K562 (cell line): ENCODE measurements around the gene RAB32. TPM values are rescaled to one million over a fixed set of nuclear protein-coding genes. Genes with fewer than 3 reads are reported as not detected.

ENCODE experiments used
- ATAC-seq: fragments of 200-7000 bp; cut with Tn5 transposase; 3 replicates; pipeline ENCODE4 v1.9.1; 2020; ENCODE audit warnings: moderate library complexity
- BruUV-seq: library from RNA; stranded (reverse); fragments of 400-500 nt; replicated peaks from 2 replicates; lab custom pipeline; 2021; lab: Mats Ljungman, UMichigan
- CTCF ChIA-PET: fragments of 300-600 bp; formaldehyde crosslinking; extraction: SDS; loops from one replicate; lab custom pipeline; 2021; ENCODE audit warnings: low intra/inter-chr PET ratio; lab: Yijun Ruan, JAX
- POLR2A ChIA-PET: fragments of 300-600, 350-650 bp; sonication (Branson Sonifier 250); formaldehyde crosslinking; extraction: SDS; loops from one replicate; lab custom pipeline; 2021; ENCODE audit warnings: antibody characterized with exemption, inconsistent platforms; lab: Yijun Ruan, JAX
- DNase-seq, 4 experiments: peaks; one replicate each; pipeline versions ENCODE4 v3.0.0 to v3.0.0-alpha.2; 2011 to 2018; ENCODE audit warnings: low spot score in 3 of 4, mixed read lengths in 3 of 4; ENCODE audit errors: extremely low read depth in 1 of 4
- FAIRE-seq: peaks from 2 replicates; lab custom pipeline; 2011; peaks lifted over from hg19 to GRCh38; lab: Jason Lieb, UNC
- H2AFZ ChIP-seq: 2 replicates; pipeline ENCODE4 v1.6.0; 2011; ENCODE audit warnings: low read depth, low read length, control low read depth, inconsistent platforms
- H3K27ac ChIP-seq: fragments of 200-600 bp; 3 replicates; pipeline ENCODE4 v1.8.0; 2011; ENCODE audit warnings: low read depth, mild to moderate bottlenecking, control low read depth, inconsistent platforms, low read length, moderate library complexity, mixed read lengths; ENCODE audit errors: extremely low read depth
- H3K27me3 ChIP-seq, 2 experiments: fragments of 300-600 bp in 1 of 2; 2 replicates in 1 of 2; 3 replicates in 1 of 2; pipeline versions ENCODE4 v1.6.0 to v1.8.0; 2011; ENCODE audit warnings: inconsistent platforms in 2 of 2, low read length in 2 of 2, mild to moderate bottlenecking in 1 of 2, mixed read lengths in 1 of 2, moderate library complexity in 1 of 2; ENCODE audit not compliant: control insufficient read depth in 2 of 2, insufficient read depth in 2 of 2
- H3K36me3 ChIP-seq: fragments of 300-600 bp; 3 replicates; pipeline ENCODE4 v1.8.0; 2011; ENCODE audit warnings: mild to moderate bottlenecking, low read length, inconsistent platforms; ENCODE audit not compliant: control insufficient read depth, insufficient read depth
- H3K4me1 ChIP-seq, 2 experiments: fragments of 200-600 bp in 1 of 2; replicated peaks in 1 of 2; 2 replicates in 1 of 2; 3 replicates in 1 of 2; pipeline versions ENCODE4 v1.5.1 to v1.8.0; 2011; ENCODE audit warnings: inconsistent platforms in 2 of 2, low read length in 2 of 2, mild to moderate bottlenecking in 1 of 2, mixed read lengths in 1 of 2, moderate library complexity in 1 of 2; ENCODE audit not compliant: control insufficient read depth in 2 of 2, insufficient read depth in 2 of 2
- H3K4me2 ChIP-seq: 2 replicates; pipeline ENCODE4 v1.6.1; 2011; ENCODE audit warnings: low read length, control low read depth, inconsistent platforms, mixed read lengths; ENCODE audit not compliant: insufficient read depth
- H3K4me3 ChIP-seq: fragments of 200-600 bp; sonication (generic), shearing (Covaris generic); 2 replicates; pipeline ENCODE4 v1.5.1; 2016; ENCODE audit warnings: control low read depth, inconsistent platforms
- H3K79me2 ChIP-seq: fragments of 200-600 bp; 3 replicates; pipeline ENCODE4 v1.8.0; 2011; ENCODE audit warnings: low read length, inconsistent platforms; ENCODE audit not compliant: control insufficient read depth, insufficient read depth
- H3K9ac ChIP-seq, 2 experiments: 2 replicates each; pipeline versions ENCODE4 v1.6.0 to v1.6.1; 2011; ENCODE audit warnings: low read depth in 2 of 2, low read length in 2 of 2, control low read depth in 1 of 2, inconsistent platforms in 1 of 2, mild to moderate bottlenecking in 1 of 2, mixed read lengths in 1 of 2; ENCODE audit not compliant: insufficient read depth in 1 of 2
- H3K9me1 ChIP-seq: one replicate; pipeline ENCODE4 v1.6.0; 2011; ENCODE audit warnings: inconsistent platforms, mild to moderate bottlenecking, low read length, moderate library complexity; ENCODE audit not compliant: control insufficient read depth, insufficient read depth
- H3K9me3 ChIP-seq: replicated peaks from 2 replicates; pipeline ENCODE4 v1.5.1; 2011; ENCODE audit warnings: low read depth, low read length, inconsistent platforms; ENCODE audit not compliant: control insufficient read depth, insufficient read depth
- H4K20me1 ChIP-seq: replicated peaks from 2 replicates; pipeline ENCODE4 v1.6.1; 2011; ENCODE audit warnings: low read length, inconsistent platforms, mixed read lengths; ENCODE audit not compliant: control insufficient read depth, insufficient read depth
- KDM2B ChIP-seq: fragments of 250-450 bp; sonication (Bioruptor Pico); IDR thresholded peaks from 2 replicates; pipeline ENCODE4 v1.8.0; 2021; ENCODE audit warnings: mild to moderate bottlenecking, moderate library complexity
- RBBP5 ChIP-seq: fragments of 200-600 bp; sonication (generic); IDR thresholded peaks from 2 replicates; pipeline ENCODE4 v1.6.1; 2012; ENCODE audit warnings: borderline replicate concordance, mild to moderate bottlenecking, low read length, control low read depth, inconsistent platforms; ENCODE audit not compliant: insufficient read depth, poor library complexity, severe bottlenecking
- SPI1 ChIP-seq: IDR thresholded peaks from 2 replicates; pipeline ENCODE4 v1.6.1; 2011; ENCODE audit warnings: low read depth, low read length, control low read depth, borderline replicate concordance
- ZNF518B ChIP-seq: fragments of 250-450 bp; sonication (Bioruptor Pico); IDR thresholded peaks from 2 replicates; pipeline ENCODE4 v1.5.0; 2021; ENCODE audit warnings: mild to moderate bottlenecking, moderate library complexity
- WGBS: fragments of 100-300 bp; shearing (Covaris generic); methylation state at CpG from one replicate; pipeline ENCODE4 v1.1.6; 2016; ENCODE audit warnings: low coverage, mixed read lengths; ENCODE audit not compliant: insufficient coverage; ENCODE audit errors: missing lambda C conversion rate; 5-methylcytosine and 5-hydroxymethylcytosine counted together
- in situ Hi-C: fragments of 300-500 bp; cut with MboI; formaldehyde crosslinking; loops from 4 replicates; pipeline ENCODE4 v1.15.0; 2018; ENCODE audit warnings: inconsistent platforms, mixed read lengths
- intact Hi-C: fragments of 100-400 bp; cut with micrococcal nuclease; formaldehyde crosslinking; loops from 2 replicates; pipeline ENCODE4 v1.14.2; 2022
- polyA plus RNA-seq, 8 experiments: library from polyadenylated mRNA; depleted of rRNA in 4 of 8; stranded (reverse) in 5 of 8; unstranded in 3 of 8; fragments of >200 nt; fragmentation: Nextera tagmentation in 2 of 8; fragmentation: Illumina TruSeq in 1 of 8; extraction: Ambion mirVana in 2 of 8; extraction: Trizol in 1 of 8; gene quantifications; 2 replicates each; pipeline versions ENCODE4 v1.2.1 to v1.2.3, GENCODE V29; 2011 to 2014; ENCODE audit warnings: inconsistent platforms in 1 of 8, missing spikeins in 1 of 8
- total RNA-seq, 7 experiments: library from RNA; depleted of rRNA in 6 of 7; stranded (reverse); fragments of >200 nt in 6 of 7; fragmentation: Illumina TruSeq in 2 of 7; extraction: Trizol in 2 of 7; gene quantifications; 2 replicates each; pipeline versions ENCODE4 v1.2.1 to v1.2.3, GENCODE V29; 2011 to 2021; ENCODE audit warnings: low replicate concordance in 1 of 7
- TF ChIP-seq, protein P1 (sequence below): sonication (generic); formaldehyde crosslinking; IDR thresholded peaks from 2 replicates; pipeline ENCODE4 v1.8.1; 2023; ENCODE audit warnings: missing genetic modification reagents, mild to moderate bottlenecking, borderline replicate concordance

The RAB32 gene
- total and polyA plus RNA-seq, 9 of the 15 experiments (the other 6 are each of a cell fraction or from before 2014, with no cell fraction given), result 2.5 to 16.6 (median 11.0) TPM

DNA sequence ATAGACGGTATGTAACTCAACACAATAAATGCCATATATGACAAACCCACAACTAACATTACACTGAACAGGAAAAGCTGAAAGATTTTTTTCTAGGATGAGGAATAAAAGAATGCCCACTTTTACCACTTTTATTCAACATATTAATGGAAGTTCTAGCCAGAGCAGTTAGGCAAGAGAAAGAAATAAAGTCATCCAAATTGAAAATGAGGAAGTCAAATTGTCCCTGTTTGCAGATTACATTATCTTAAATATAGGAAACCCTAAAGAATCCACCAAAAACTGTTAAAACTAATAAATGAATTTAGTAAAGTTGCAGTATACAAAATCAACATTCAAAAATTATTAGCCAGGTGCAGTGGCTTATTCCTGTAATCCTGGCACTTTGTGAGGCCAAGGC, 30.6 kb downstream of the RAB32 start:
- Histone ChIP-seq H3K4me2 (no peak overlapping the region), H3K36me3 (no peaks in the 10 kb centered on the region), H3K9me1 (no peaks in the 10 kb centered on the region), H3K9ac (no peak overlapping the region), H3K79me2 (no peaks in the 10 kb centered on the region), H3K4me1 (no peaks in the 10 kb centered on the region), H2AFZ (no peak overlapping the region), H3K4me3 (no peak overlapping the region), H3K9me3 (no peaks in the 10 kb centered on the region), H4K20me1 (no peaks in the 10 kb centered on the region), H3K27ac (no peak overlapping the region), H3K27me3 (peaks cover 0 to 6% of the 10 kb centered on the region in 2 experiments; a peak in 1 of 5 replicates)
- ChIA-PET POLR2A (no interaction called here), CTCF (no interaction called here)
- WGBS, result 5% methylated on average over 1 of the region's 1 CpG
- in situ Hi-C loops, result no loop called here
- no peak for DNase-seq
- no TSS peak for BruUV-seq
- no peak for ATAC-seq
- TF ChIP-seq, protein P1, sequence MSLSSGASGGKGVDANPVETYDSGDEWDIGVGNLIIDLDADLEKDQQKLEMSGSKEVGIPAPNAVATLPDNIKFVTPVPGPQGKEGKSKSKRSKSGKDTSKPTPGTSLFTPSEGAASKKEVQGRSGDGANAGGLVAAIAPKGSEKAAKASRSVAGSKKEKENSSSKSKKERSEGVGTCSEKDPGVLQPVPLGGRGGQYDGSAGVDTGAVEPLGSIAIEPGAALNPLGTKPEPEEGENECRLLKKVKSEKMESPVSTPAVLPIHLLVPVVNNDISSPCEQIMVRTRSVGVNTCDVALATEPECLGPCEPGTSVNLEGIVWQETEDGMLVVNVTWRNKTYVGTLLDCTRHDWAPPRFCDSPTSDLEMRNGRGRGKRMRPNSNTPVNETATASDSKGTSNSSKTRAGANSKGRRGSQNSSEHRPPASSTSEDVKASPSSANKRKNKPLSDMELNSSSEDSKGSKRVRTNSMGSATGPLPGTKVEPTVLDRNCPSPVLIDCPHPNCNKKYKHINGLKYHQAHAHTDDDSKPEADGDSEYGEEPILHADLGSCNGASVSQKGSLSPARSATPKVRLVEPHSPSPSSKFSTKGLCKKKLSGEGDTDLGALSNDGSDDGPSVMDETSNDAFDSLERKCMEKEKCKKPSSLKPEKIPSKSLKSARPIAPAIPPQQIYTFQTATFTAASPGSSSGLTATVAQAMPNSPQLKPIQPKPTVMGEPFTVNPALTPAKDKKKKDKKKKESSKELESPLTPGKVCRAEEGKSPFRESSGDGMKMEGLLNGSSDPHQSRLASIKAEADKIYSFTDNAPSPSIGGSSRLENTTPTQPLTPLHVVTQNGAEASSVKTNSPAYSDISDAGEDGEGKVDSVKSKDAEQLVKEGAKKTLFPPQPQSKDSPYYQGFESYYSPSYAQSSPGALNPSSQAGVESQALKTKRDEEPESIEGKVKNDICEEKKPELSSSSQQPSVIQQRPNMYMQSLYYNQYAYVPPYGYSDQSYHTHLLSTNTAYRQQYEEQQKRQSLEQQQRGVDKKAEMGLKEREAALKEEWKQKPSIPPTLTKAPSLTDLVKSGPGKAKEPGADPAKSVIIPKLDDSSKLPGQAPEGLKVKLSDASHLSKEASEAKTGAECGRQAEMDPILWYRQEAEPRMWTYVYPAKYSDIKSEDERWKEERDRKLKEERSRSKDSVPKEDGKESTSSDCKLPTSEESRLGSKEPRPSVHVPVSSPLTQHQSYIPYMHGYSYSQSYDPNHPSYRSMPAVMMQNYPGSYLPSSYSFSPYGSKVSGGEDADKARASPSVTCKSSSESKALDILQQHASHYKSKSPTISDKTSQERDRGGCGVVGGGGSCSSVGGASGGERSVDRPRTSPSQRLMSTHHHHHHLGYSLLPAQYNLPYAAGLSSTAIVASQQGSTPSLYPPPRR (CRISPR knock-in tag), result no peak
- TF ChIP-seq SPI1, result peak; percentile 20; the same call in 1 of the 2 replicates
- no peak for TF ChIP-seq ZNF518B
- no peak for TF ChIP-seq RBBP5
- TF ChIP-seq KDM2B (CRISPR knock-in tag), result no peak
- intact Hi-C loops, result no loop called here
- no peak for FAIRE-seq
